HL-60 (cell line): ENCODE results near the gene VPS25.

Source experiments
- DNase-seq, 2 experiments: peaks; one replicate each; pipeline ENCODE4 v3.0.0-alpha.2; 2010 to 2020; ENCODE audit warnings: low read depth in 1 of 2, low spot score in 1 of 2
- H3K27ac ChIP-seq: fragments of 250-450 bp; sonication (Bioruptor Pico); replicated peaks from 2 replicates; pipeline ENCODE4 v1.5.1; 2020; ENCODE audit warnings: mild to moderate bottlenecking, moderate library complexity
- H3K27me3 ChIP-seq: fragments of 250-450 bp; sonication (Bioruptor Pico); 2 replicates; pipeline ENCODE4 v1.5.1; 2021; ENCODE audit warnings: mild to moderate bottlenecking, moderate library complexity; ENCODE audit not compliant: insufficient read depth, poor library complexity, severe bottlenecking
- H3K4me3 ChIP-seq: replicated peaks from 2 replicates; pipeline ENCODE4 v1.5.1; 2011; ENCODE audit warnings: mild to moderate bottlenecking, control low read depth, low read length; ENCODE audit not compliant: insufficient read depth
- CTCF ChIP-seq: IDR thresholded peaks from one replicate; pipeline ENCODE4 v1.5.1; 2011; ENCODE audit warnings: low read length, control low read depth, inconsistent platforms; ENCODE audit not compliant: insufficient read depth
- GABPA ChIP-seq: IDR thresholded peaks from 2 replicates; pipeline ENCODE4 v1.6.1; 2012; ENCODE audit warnings: low read depth
- POLR2AphosphoS5 ChIP-seq: IDR thresholded peaks from 2 replicates; pipeline ENCODE4 v1.6.1; 2012; ENCODE audit warnings: low read depth
- REST ChIP-seq: IDR thresholded peaks from 2 replicates; pipeline ENCODE4 v1.6.1; 2012; ENCODE audit warnings: low read depth; ENCODE audit not compliant: insufficient replicate concordance
- SPI1 ChIP-seq: IDR thresholded peaks from 2 replicates; pipeline ENCODE4 v1.6.1; 2012; ENCODE audit warnings: low read depth, mild to moderate bottlenecking, borderline replicate concordance

The VPS25 gene

GRCh38 chr17:42779936-42780850, 6.9 kb downstream of the VPS25 start, which contains the start of gene WNK4:
Gene WNK4, plus strand, starts transcription at chr17:42780610. Its CDS starts 89 bp downstream, at chr17:42780699.
- TF ChIP-seq POLR2AphosphoS5 (0 out of 2 replicates have a peak, but pooled peaks have one; percentile 18), CTCF (no peak)
- H3K4me3 ChIP-seq: no peak within 1 kb of the TSS

GRCh38 chr17:42780851-42781638, 7.8 kb downstream of the VPS25 start:
- TF ChIP-seq SPI1 (no peak), CTCF (no peak), REST (no peak), GABPA (no peak)
- Histone ChIP-seq H3K27me3 (peaks cover 47% of the 10 kb centered on the region), H3K4me3 (no peak overlapping the region), H3K27ac (no peak overlapping the region)
- no peak for DNase-seq

More at GRCh38 chr17:42779936-42780850, 6.9 kb downstream of the VPS25 start, which contains the start of gene WNK4:
- DNase-seq: no peak
- H3K27me3 ChIP-seq: peaks cover 38% of the 10 kb centered on the region
- no peak within 1 kb of the TSS for H3K27ac ChIP-seq

- TF ChIP-seq REST (no peak), SPI1 (no peak), GABPA (no peak), CTCF (no peak), POLR2AphosphoS5 (no peak)
- no peak overlapping the region for H3K27ac ChIP-seq
- no peak overlapping the region for H3K4me3 ChIP-seq
- no peak for DNase-seq
- H3K27me3 ChIP-seq: peaks cover 51% of the 10 kb centered on the region
Observed at GRCh38 chr17:42781639-42782165, 8.5 kb downstream of the VPS25 start.
